ENCODE data around the gene CNOT1.

GRCh38 chr16:58501242-58502131 lies 128.1 kb downstream of the CNOT1 start:
- TF ChIP-seq CTCF (IDR thresholded peaks at IDR 0.05; ENCODE audit: low read depth, low read length) (no peak), POLR2A (IDR thresholded peaks at IDR 0.05; ENCODE audit: extremely low read depth, insufficient read length) (no peak), MYC (IDR thresholded peaks at IDR 0.05; ENCODE audit: low read depth, low read length) (no peak)

Measured in NB4 (cell line).